K562 (cell line): ENCODE data around the gene UBE2D2. TPM values are rescaled to one million over a fixed set of nuclear protein-coding genes. Genes with fewer than 3 reads are reported as not detected.

ENCODE experiments used
- ERF ChIP-seq: fragments of 450-650 bp; formaldehyde crosslinking; IDR thresholded peaks from 2 replicates; pipeline ENCODE4 v1.4.0; 2020; ENCODE audit warnings: mild to moderate bottlenecking, mixed read lengths
- HDGF ChIP-seq: fragments of 450-650 bp; IDR thresholded peaks from 2 replicates; pipeline ENCODE4 v1.6.1; 2016
- PTRF ChIP-seq: fragments of 450-650 bp; IDR thresholded peaks from 2 replicates; pipeline ENCODE4 v1.6.1; 2016; ENCODE audit warnings: mild to moderate bottlenecking, missing genetic modification characterization, missing compliant biosample characterization
- RHOXF2B ChIP-seq: fragments of 250-450 bp; sonication (Bioruptor Pico); conservative IDR thresholded peaks from 2 replicates; pipeline ENCODE4 v1.5.1; 2021
- TARDBP ChIP-seq: fragments of 450-650 bp; IDR thresholded peaks from 2 replicates; pipeline ENCODE4 v1.6.1; 2016
- ZNF124 ChIP-seq: sonication (generic); formaldehyde crosslinking; IDR thresholded peaks from 2 replicates; pipeline ENCODE4 v1.8.1; 2022; ENCODE audit warnings: missing genetic modification reagents
- ZNF134 ChIP-seq: fragments of 250-450 bp; sonication (Bioruptor Pico); conservative IDR thresholded peaks from 2 replicates; pipeline ENCODE4 v1.4.0; 2020
- ZNF24 ChIP-seq: fragments of 450-650 bp; IDR thresholded peaks from 2 replicates; pipeline ENCODE4 v1.6.1; 2016
- ZNF431 ChIP-seq: sonication (generic); formaldehyde crosslinking; IDR thresholded peaks from 2 replicates; pipeline ENCODE4 v1.8.0; 2022; ENCODE audit warnings: mild to moderate bottlenecking, missing genetic modification reagents
- polyA plus RNA-seq, 8 experiments: library from polyadenylated mRNA; depleted of rRNA in 4 of 8; stranded (reverse) in 5 of 8; unstranded in 3 of 8; fragments of >200 nt; fragmentation: Nextera tagmentation in 2 of 8; fragmentation: Illumina TruSeq in 1 of 8; extraction: Ambion mirVana in 2 of 8; extraction: Trizol in 1 of 8; gene quantifications; 2 replicates each; pipeline versions ENCODE4 v1.2.1 to v1.2.3, GENCODE V29; 2011 to 2014; ENCODE audit warnings: inconsistent platforms in 1 of 8, missing spikeins in 1 of 8
- total RNA-seq, 7 experiments: library from RNA; depleted of rRNA in 6 of 7; stranded (reverse); fragments of >200 nt in 6 of 7; fragmentation: Illumina TruSeq in 2 of 7; extraction: Trizol in 2 of 7; gene quantifications; 2 replicates each; pipeline versions ENCODE4 v1.2.1 to v1.2.3, GENCODE V29; 2011 to 2021; ENCODE audit warnings: low replicate concordance in 1 of 7
- TF ChIP-seq, protein P1 (sequence below): fragments of 450-650 bp; formaldehyde crosslinking; IDR thresholded peaks from 2 replicates; pipeline ENCODE4 v1.4.0; 2020; ENCODE audit warnings: mild to moderate bottlenecking, moderate library complexity
- TF ChIP-seq, protein P2 (sequence below): fragments of 250-450 bp; sonication (Bioruptor Pico); IDR thresholded peaks from 2 replicates; pipeline ENCODE4 v1.4.0; 2020
- TF ChIP-seq, protein P3 (sequence below): fragments of 250-450 bp; sonication (Bioruptor Pico); IDR thresholded peaks from 2 replicates; pipeline ENCODE4 v1.4.0; 2020; ENCODE audit warnings: borderline replicate concordance
- TF ChIP-seq, protein P4 (sequence below): sonication (generic); formaldehyde crosslinking; IDR thresholded peaks from 2 replicates; pipeline ENCODE4 v1.8.0; 2022; ENCODE audit warnings: mild to moderate bottlenecking, missing genetic modification reagents
- TF ChIP-seq, protein P5 (sequence below): sonication (generic); formaldehyde crosslinking; IDR thresholded peaks from 2 replicates; pipeline ENCODE4 v1.9.0; 2022; ENCODE audit warnings: mild to moderate bottlenecking, missing genetic modification reagents
- TF ChIP-seq, protein P6 (sequence below): fragments of 450-650 bp; formaldehyde crosslinking; IDR thresholded peaks from 2 replicates; pipeline ENCODE4 v1.4.0; 2020; ENCODE audit warnings: mild to moderate bottlenecking, moderate library complexity

Gene UBE2D2
- total and polyA plus RNA-seq, 9 of the 15 experiments (the other 6 are each of a cell fraction or from before 2014, with no cell fraction given), result 53.6 to 198 (median 122) TPM

DNA sequence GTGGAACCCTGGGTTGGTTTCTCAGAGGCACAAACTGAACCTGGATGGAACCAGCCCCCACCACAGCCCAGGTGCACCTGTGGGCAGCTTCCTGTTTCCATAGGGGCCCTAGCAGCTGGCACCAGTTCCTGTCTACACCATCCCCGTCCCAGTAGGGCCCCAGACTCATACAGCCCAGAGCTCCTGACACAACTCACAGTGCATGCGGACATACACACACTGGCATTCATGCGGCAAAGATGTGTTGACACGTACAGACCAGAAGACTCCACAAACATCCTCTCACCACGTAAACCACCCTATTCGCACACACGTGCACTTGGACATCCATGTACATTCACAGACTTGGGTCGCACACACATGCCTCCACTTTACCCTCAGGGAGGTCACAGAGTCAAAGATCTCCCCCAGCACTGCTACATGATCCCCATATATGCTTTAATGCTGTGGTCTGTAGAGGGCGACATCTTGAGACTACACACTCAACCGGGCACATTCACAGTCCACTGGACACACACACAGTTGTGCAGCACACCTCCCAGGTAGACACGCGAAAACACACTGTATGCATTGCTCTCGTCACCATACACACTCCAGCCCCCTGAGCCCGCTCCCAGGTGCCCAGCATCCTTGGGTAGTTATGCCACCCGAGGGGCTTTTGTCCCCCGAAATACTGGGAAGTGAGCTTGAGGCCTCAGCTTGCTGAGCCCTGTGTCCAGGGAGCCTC is 109.4 kb downstream of the UBE2D2 start (continued):
- TF ChIP-seq, protein P1, sequence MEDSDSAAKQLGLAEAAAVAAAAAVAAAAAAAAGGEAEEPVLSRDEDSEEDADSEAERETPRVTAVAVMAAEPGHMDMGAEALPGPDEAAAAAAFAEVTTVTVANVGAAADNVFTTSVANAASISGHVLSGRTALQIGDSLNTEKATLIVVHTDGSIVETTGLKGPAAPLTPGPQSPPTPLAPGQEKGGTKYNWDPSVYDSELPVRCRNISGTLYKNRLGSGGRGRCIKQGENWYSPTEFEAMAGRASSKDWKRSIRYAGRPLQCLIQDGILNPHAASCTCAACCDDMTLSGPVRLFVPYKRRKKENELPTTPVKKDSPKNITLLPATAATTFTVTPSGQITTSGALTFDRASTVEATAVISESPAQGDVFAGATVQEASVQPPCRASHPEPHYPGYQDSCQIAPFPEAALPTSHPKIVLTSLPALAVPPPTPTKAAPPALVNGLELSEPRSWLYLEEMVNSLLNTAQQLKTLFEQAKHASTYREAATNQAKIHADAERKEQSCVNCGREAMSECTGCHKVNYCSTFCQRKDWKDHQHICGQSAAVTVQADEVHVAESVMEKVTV, result no peak
- 0 out of 2 replicates have a peak, but pooled peaks have one; percentile 41 for TF ChIP-seq ZNF431 (CRISPR knock-in tag)
- TF ChIP-seq PTRF (tag), result no peak
- TF ChIP-seq, protein P2, sequence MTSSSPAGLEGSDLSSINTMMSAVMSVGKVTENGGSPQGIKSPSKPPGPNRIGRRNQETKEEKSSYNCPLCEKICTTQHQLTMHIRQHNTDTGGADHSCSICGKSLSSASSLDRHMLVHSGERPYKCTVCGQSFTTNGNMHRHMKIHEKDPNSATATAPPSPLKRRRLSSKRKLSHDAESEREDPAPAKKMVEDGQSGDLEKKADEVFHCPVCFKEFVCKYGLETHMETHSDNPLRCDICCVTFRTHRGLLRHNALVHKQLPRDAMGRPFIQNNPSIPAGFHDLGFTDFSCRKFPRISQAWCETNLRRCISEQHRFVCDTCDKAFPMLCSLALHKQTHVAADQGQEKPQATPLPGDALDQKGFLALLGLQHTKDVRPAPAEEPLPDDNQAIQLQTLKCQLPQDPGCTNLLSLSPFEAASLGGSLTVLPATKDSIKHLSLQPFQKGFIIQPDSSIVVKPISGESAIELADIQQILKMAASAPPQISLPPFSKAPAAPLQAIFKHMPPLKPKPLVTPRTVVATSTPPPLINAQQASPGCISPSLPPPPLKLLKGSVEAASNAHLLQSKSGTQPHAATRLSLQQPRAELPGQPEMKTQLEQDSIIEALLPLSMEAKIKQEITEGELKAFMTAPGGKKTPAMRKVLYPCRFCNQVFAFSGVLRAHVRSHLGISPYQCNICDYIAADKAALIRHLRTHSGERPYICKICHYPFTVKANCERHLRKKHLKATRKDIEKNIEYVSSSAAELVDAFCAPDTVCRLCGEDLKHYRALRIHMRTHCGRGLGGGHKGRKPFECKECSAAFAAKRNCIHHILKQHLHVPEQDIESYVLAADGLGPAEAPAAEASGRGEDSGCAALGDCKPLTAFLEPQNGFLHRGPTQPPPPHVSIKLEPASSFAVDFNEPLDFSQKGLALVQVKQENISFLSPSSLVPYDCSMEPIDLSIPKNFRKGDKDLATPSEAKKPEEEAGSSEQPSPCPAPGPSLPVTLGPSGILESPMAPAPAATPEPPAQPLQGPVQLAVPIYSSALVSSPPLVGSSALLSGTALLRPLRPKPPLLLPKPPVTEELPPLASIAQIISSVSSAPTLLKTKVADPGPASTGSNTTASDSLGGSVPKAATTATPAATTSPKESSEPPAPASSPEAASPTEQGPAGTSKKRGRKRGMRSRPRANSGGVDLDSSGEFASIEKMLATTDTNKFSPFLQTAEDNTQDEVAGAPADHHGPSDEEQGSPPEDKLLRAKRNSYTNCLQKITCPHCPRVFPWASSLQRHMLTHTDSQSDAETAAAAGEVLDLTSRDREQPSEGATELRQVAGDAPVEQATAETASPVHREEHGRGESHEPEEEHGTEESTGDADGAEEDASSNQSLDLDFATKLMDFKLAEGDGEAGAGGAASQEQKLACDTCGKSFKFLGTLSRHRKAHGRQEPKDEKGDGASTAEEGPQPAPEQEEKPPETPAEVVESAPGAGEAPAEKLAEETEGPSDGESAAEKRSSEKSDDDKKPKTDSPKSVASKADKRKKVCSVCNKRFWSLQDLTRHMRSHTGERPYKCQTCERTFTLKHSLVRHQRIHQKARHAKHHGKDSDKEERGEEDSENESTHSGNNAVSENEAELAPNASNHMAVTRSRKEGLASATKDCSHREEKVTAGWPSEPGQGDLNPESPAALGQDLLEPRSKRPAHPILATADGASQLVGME (CRISPR knock-in tag), result 0 out of 2 replicates have a peak, but pooled peaks have one; percentile 83
- TF ChIP-seq ZNF124 (CRISPR knock-in tag), result no peak
- TF ChIP-seq, protein P3, sequence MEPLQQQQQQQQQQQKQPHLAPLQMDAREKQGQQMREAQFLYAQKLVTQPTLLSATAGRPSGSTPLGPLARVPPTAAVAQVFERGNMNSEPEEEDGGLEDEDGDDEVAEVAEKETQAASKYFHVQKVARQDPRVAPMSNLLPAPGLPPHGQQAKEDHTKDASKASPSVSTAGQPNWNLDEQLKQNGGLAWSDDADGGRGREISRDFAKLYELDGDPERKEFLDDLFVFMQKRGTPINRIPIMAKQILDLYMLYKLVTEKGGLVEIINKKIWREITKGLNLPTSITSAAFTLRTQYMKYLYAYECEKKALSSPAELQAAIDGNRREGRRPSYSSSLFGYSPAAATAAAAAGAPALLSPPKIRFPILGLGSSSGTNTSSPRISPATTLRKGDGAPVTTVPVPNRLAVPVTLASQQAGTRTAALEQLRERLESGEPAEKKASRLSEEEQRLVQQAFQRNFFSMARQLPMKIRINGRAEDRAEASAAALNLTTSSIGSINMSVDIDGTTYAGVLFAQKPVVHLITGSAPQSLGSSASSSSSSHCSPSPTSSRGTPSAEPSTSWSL, result peak; percentile 60; the same call in 1 of the 2 replicates
- 0 out of 2 replicates have a peak, but pooled peaks have one; percentile 7 for TF ChIP-seq RHOXF2B (CRISPR knock-in tag)
- peak; percentile 54; the same call in 1 of the 2 replicates for TF ChIP-seq ERF
- TF ChIP-seq ZNF24, result no peak
- TF ChIP-seq, protein P4, sequence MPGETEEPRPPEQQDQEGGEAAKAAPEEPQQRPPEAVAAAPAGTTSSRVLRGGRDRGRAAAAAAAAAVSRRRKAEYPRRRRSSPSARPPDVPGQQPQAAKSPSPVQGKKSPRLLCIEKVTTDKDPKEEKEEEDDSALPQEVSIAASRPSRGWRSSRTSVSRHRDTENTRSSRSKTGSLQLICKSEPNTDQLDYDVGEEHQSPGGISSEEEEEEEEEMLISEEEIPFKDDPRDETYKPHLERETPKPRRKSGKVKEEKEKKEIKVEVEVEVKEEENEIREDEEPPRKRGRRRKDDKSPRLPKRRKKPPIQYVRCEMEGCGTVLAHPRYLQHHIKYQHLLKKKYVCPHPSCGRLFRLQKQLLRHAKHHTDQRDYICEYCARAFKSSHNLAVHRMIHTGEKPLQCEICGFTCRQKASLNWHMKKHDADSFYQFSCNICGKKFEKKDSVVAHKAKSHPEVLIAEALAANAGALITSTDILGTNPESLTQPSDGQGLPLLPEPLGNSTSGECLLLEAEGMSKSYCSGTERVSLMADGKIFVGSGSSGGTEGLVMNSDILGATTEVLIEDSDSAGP (CRISPR knock-in tag), result 0 out of 2 replicates have a peak, but pooled peaks have one; percentile 6
- TF ChIP-seq TARDBP, result no peak
- TF ChIP-seq, protein P5, sequence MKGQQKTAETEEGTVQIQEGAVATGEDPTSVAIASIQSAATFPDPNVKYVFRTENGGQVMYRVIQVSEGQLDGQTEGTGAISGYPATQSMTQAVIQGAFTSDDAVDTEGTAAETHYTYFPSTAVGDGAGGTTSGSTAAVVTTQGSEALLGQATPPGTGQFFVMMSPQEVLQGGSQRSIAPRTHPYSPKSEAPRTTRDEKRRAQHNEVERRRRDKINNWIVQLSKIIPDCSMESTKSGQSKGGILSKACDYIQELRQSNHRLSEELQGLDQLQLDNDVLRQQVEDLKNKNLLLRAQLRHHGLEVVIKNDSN (CRISPR knock-in tag), result 0 out of 2 replicates have a peak, but pooled peaks have one; percentile 11
- TF ChIP-seq ZNF134 (CRISPR knock-in tag), result no peak
- peak; percentile 88 for TF ChIP-seq HDGF
- TF ChIP-seq, protein P6, sequence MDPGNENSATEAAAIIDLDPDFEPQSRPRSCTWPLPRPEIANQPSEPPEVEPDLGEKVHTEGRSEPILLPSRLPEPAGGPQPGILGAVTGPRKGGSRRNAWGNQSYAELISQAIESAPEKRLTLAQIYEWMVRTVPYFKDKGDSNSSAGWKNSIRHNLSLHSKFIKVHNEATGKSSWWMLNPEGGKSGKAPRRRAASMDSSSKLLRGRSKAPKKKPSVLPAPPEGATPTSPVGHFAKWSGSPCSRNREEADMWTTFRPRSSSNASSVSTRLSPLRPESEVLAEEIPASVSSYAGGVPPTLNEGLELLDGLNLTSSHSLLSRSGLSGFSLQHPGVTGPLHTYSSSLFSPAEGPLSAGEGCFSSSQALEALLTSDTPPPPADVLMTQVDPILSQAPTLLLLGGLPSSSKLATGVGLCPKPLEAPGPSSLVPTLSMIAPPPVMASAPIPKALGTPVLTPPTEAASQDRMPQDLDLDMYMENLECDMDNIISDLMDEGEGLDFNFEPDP (CRISPR knock-in tag), result 0 out of 2 replicates have a peak, but pooled peaks have one; percentile 47
